DMS53 (cell line): Measurements from ENCODE around the gene TMA7B.
"Not testable (repeated sequence)": the region's sequence is repeated elsewhere in the genome, so short reads cannot be mapped to it uniquely, and the experiment has no call there.

Experiments used
- DNase-seq: peaks from one replicate; lab custom pipeline; 2025; lab: John Stamatoyannopoulos, UW

The TMA7B gene

DNA sequence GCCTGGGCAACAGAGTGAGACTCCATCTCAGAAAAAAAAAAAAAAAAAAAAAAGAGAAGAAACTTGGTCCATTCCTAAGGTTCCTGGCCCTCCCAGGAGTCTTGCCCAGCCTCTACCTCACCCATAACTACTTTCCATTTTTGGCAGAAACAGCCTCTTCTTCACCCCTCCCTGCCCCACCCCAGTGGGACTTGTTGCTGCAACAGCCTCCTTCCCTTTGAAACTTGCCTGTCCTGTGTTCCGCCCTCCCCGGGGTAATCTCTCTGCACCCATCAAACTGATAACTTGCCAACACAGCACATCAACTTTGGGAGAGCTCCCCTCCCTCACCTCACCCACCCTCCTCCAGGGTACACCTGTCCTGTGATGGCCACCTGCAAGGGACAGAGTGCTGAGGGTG lies 24.5 kb downstream of the TMA7B start:
- no peak for DNase-seq

DNA sequence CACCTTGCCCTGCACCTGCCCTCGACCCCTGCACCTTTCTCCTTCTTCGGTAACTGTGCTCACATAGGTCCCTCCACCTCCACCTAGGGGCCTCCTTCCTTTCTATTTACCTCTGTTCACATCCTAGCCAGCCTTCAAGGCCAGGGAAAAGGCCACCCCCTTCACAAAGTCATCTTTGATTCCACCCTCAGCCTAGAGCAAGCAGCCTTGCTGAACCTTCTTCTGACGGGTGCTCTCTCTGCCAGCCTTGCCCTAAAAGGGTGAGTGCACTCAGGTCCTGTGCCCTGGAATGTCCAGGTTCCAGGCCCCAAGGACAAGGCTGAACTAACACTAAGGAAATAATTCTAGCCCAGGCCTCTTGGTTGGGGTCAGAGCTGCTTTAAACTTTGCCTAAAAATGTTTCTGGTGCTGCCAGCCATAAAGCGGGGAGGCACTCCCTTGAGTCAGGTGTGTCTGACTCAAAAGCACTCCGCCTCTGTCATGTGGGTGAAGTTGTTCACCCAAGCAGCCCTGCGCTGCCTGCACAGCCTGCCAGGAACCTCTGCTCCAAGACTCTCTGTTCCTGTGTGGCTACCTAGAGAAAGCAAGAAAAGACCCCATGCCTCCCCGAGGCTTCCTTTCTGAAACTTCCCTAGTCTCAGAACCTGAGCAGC lies 25.3 kb downstream of the TMA7B start:
- DNase-seq: no peak

DNA sequence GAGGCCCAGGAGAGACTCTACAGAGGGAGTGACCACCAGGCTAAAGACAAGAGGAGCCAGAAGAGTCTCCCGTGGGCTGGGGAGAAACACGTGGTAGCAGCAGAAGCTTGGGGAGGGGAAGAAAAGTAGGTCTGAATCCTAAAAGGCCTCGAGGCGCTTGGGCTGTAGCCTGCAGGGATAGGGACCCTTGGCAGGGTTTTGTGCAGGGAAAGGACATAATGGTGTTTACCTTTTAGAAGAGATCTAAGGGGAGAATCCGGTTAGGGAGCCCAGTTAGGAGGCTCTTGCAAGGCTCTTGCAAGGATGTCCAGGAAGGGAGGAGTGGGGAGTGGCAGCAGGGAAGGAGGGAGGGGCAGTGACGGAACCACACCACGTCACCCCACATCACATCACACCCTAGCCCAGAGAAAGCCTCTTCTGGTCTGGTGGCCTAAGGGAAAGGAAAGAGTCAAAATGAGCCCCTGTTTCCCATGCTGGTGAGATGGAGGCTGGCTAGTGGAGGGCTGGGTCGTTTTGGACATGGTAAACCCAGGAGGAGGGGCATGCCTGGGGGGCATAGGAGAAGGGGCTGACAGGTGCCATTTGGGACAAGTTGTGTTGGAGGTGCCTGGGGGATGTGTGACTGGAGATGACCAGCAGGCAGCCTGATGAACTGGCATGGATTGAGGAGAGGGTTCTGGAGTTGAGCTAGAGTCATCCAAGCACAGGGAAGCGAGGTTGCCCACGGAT lies 28.4 kb downstream of the TMA7B start:
- DNase-seq: no peak

DNA sequence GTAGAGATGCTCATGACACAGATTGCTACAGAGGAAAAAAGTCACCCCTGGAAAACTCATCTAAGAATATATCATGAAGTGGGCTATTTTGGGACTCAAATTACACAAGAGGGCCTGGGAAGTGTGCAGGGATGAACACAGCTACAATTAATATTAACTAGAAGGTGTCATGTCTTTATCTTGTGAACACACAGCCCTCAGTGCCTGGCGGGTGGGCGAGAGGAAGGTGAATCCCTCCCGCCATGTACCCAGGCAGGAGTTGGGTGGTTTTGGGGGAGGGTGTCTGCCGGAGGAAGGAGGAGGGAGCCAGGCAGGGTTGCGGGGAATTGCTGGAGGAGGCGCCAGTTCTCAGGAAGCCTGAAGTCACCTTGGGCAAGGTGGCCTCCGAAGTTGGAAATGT lies 29.4 kb downstream of the TMA7B start:
- no peak for DNase-seq

DNA sequence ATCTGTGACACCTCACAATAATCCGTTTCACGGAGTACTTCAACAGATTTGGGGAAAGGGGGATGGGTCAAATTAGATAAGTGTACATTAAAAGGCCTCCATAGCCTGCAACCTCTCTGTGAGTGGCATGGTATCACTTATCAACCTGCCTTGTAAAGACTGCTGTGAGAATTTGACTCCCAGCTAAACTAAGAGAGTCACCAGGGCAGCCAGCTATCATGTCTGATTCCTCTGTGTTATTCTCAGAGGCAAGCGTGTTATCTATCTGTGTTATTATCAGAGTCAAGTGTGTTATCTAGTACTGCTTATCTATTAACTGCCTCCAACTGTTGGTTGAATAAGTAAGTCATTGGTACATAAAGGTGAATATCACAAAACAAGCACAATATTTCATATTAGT lies 30.5 kb downstream of the TMA7B start:
- peak; percentile 52 for DNase-seq

DNA sequence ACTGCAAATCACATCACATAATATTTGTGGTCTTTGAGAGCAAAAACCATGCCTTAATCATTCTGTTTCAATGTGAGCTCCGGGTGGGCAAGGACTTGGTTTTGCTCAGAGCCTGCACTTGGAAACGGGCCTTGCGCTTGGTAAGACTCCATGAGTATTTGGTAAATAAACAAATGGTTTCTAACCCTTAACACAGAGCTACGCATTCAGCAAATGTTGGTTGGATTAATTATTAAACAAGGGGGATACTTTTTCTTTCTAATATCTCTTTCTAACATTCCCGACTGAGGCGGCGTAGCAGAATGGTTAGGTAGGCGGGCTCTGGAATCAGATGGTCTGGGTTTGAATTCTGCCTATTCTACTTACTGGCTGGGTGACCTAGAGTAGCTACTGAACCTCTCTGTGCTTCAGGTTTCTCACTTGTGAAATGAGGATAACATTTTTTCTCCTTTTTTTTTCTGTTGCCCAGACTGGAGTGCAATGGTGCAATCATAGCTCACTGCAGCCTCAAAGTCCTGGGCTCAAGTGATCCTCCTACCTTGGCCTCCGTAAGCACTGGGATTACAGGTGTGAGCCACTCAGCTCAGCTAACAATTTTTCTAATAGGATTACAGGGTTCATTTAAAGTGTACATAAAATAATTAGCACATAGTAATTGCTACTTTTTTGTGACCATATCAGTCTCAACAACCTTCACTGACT lies 31.1 kb downstream of the TMA7B start:
- peak; percentile 92 for DNase-seq

DNA sequence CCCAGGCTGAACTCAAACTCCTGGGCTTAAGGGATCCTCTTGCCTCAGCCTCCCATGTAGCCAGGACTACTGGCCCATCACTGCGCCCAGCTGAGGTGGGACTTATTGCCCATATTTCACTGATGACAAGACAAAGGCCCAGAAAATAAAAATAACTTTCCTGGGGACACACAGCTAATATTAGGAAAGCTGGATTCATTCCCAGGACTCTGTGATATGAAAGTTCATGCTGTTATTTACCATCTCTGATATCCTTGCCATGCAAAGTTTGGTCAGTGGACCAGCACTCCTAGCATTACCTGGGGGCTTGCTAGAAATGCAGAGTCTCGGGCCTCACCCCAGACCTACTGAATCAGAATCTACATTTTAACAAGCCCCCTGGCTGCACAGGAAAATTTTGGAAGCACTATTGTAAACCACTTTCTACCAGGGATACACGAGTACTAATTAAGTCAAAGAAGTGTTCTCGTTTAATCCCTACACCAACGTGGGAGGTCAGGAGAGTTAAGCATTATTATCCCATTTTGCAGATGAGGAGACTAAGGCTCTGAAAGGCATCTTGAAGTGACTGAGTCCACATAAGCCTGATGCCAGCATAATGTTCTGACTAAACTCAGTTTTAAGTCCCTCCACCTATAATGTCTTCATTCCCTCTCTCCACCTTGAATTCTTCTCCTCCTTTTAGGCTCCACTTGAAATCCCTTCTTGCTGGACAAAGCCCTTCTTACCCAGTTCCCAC lies 32.1 kb downstream of the TMA7B start:
- DNase-seq: no peak

DNA sequence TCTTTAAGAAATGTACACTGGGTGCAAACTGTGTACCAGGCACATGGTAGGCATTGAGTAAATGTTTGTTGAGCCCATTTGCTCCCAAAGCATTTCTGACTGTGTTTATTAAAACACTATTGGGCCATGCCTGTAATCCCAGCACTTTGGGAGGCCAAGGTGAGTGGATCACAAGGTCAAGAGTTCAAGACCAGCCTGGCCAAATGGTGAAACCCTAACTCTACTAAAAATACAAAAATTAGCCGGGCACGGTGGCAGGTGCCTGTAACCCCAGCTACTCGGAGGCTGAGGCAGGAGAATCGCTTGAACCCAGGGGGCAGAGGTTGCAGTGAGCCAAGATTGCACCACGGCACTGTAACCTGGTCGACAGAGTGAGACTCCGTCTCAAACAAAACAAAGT lies 32.7 kb downstream of the TMA7B start:
- not testable (repeated sequence) for DNase-seq

DNA sequence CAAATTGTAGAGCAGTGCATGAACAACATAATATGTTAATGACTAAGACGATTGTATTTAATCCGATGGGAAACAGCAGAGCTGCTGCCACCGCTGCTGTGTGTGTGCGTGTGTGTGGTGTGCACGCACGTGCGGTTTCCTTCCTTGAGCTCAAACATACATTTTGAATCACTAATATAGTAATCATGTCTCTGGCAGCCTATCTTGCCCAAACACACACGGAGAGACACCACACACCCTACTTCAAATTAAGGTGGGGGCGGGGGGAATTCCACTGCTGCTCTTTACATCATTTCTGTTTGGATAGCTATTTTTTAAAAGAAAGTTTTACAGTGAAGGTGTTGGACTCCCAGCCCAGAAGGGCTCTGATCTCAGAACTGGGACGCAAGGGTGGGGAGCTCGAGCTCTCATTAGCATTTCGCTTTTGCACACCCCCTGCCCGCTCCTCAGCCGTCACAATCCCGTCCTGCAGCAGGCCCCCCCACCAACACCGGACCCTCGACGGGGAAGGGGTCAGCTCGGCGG lies 33.9 kb downstream of the TMA7B start:
- DNase-seq: peak; percentile 53

DNA sequence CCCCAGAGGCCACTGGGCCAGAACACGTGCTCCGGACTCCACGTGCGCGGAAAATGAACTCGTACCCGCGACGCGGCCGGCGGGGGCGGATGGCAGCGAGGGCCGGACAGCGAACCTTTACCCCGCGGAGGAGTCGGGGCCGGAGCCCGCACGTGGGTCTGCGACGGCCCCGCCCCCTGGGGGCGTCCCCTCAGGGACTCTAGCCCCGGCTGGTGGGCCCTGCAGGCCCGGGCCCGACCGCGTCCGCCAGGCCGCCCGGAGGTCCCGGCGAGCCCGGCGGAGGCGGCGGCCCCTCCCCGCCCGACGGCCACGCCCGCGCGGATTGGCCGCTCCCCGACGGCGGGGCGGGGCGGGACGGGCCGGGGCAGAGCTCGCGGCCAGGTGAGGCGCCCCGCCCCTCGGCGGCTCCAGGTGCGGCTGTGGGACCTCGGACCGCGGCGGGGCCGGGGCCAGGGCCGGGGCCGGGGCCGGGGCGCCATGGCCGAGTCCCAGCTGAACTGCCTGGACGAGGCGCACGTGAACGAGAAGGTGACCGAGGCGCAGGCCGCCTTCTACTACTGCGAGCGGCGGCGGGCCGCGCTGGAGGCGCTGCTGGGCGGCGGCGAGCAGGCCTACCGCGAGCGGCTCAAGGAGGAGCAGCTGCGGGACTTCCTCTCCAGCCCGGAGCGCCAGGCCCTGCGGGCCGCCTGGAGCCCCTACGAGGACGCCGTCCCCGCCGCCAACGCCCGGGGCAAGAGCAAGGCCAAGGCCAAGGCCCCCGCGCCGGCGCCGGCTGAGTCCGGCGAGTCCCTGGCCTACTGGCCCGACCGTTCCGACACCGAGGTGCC lies 34.6 kb downstream of the TMA7B start, which contains the start of gene FAM83F:
Gene FAM83F, plus strand, starts transcription at position 389 of the 827 bp plus-strand sequence. Its CDS starts 89 bp downstream, at position 478.
- DNase-seq: peak; percentile 92

DNA sequence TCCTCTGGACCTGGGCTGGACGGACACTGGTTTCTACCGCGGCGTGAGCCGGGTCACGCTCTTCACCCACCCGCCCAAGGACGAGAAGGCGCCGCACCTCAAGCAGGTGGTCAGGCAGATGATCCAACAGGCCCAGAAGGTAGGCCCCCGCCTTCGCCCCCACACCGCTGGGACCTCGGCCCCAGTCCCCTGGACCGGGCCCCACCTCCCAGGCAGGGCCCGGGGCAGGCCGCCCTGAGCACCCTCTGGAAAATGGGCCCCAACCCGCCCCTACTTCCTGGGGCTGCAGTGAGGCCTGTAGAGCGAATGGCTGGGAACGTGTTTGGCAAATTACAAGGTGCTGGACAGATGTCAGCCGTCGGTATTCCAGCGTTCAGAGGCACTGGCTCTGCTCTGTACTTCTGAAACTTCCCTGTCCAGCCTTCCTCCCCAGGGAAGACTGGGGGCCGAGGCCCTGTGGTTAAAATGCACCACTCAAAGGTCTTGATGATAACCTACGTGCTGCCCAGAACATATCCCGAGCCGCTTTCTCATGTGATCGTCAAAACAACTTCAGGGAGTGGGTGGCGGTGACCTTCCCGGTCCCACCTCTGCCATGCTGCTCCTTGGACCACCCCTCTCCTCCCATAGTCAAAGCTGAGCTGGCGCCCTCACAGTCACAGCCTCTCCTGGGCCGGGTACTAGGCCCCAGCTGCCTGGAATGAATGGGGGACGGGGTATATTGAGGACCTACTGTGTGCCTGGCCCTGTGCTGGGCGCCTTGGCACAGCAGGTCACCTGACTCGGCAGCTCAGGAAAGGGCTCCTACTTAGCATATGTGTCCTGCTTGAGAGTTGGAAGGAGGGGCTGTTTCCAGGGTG lies 35.4 kb downstream of the TMA7B start:
- peak; percentile 62 for DNase-seq

DNA sequence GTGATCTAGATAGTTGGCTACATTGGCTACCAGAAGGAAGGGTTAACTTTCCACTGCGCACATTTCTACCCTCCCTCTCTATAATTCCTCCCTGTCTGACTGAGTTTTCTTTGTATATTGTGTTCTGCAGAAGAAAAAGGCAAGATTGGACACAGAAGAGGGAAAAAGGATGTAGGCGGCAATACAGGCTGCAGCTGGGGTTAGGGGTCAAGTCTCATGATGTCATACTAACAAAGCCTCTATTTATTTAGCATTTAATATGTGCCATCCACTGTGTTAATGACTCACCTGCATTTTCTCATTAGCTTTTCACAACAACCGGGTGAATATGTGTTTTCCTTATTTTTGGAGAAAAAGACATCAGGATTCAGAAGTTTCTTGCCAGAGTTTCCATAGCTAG lies 36.5 kb downstream of the TMA7B start:
- peak; percentile 70 for DNase-seq

DNA sequence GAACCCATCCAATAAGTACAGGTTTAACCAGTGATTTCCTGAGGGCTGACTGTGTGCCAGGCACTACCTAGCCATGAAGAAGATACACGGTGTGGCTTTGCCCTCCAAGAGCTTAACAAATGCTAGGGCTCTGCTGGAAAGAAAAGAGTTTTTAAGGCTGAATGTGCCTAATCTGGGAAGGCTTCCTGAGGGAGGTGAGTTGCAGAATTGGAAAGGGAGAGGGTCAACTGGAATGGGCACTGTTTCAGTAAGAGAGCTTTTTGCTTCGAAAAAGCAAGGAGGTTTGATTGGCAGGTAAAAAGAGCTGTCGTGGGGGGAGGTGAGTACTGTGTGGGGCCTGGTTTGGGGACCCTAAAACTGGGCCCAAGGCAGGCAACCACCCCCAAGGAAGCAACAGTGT lies 37.2 kb downstream of the TMA7B start:
- DNase-seq: no peak

DNA sequence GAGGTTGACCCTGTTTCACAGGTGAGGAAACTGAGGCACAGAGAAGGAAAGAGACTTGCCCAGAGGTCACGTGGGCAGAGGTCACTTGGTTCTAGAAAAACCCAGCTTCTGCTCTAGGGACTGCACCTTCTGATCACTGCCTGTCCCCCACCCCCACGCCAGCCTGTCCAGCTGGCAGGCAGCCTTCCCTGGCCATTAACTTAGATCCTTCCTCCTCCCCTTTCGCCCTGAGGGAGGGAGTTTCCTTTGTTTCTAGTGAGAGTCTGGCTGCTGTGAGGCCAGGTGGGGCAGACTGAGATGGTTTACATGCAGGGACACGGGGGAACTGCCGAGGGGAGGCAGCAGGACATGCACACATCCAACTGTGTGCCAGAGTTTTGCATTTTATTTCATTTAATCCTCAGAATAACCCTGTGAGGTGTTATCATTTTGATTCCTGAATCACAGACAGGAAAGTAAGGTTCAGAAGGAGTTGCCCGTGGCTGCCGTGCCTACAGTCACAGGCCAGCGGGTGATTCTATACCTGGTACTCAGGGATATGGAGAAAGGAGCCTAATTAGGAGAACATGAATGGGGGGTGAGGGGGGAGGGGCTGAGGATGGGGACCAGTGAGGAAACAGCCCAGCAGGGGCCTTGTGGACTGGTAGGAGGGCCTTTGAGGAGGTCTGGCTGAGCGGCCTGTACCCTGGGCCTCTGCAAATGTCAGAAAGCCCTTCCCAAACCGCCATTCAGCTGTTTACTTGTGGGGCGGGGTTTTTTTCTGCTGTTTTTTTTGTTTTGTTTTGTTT lies 37.9 kb downstream of the TMA7B start:
- DNase-seq: peak; percentile 80

DNA sequence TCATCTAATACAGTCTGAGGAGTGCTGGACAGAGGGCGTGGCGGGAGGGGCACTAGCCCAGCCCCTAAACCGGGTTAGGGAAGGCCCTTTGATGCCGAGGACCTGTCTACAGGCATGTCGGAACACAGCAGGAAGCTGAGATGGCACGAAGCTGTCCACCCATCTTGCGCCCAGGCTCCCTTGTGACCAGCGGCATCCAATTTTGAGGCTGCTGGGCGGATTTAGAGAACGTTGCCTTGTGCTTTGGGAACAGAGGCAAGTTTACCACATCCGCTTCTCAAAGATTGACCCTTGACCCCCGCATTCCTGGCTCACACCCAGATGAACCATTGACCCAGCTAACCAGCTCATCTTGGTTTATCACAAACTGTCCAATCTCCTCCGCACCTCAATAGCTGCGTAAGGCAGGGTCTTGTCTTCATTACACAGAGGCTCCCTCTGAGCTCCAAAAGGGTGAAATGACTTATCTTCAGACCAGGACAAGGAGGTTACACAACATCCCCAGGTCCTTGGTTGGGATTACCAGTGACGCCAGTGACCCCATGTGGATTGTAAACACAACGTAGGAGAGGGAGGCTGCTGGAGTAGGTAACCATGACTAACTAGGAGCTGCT lies 39.1 kb downstream of the TMA7B start:
- DNase-seq: peak; percentile 49

DNA sequence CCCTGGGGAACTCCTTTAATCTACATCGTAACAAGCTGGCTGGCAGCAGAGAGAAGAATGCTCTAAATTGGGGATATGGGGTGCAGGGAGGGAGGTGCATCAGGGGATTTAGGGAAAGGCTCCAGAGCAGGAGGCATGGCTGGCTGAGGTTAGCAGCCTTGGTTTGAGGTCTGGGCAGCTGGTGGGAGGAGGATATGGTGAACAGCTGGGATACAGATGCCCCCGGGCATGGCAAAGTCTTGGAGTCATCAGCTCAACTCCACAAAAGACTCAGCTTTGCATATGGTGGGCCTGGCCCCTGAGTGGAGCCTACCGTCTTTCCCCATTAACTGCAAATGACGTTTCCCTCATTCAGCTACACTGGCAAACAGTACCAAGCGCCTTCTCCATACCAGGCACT lies 40.0 kb downstream of the TMA7B start:
- no peak for DNase-seq

DNA sequence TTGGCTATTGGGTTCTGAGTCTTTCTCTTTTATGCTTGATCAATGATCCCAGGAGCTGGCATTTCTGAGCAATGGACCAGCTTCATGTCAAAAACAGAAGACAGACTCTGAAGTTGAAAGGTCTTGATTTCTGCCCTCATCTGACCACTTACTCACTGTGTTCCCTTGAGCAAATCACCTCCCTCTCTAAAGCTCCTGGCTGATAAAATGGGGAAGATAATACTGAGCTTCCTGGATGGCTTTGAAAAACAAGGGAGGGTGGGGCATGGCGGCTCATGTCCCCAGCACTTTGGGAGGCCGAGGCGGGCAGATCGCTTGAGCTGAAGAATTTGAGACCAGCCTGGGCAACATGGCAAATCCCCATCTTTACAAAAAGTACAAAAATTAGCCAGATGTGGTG lies 40.9 kb downstream of the TMA7B start:
- DNase-seq: no peak

DNA sequence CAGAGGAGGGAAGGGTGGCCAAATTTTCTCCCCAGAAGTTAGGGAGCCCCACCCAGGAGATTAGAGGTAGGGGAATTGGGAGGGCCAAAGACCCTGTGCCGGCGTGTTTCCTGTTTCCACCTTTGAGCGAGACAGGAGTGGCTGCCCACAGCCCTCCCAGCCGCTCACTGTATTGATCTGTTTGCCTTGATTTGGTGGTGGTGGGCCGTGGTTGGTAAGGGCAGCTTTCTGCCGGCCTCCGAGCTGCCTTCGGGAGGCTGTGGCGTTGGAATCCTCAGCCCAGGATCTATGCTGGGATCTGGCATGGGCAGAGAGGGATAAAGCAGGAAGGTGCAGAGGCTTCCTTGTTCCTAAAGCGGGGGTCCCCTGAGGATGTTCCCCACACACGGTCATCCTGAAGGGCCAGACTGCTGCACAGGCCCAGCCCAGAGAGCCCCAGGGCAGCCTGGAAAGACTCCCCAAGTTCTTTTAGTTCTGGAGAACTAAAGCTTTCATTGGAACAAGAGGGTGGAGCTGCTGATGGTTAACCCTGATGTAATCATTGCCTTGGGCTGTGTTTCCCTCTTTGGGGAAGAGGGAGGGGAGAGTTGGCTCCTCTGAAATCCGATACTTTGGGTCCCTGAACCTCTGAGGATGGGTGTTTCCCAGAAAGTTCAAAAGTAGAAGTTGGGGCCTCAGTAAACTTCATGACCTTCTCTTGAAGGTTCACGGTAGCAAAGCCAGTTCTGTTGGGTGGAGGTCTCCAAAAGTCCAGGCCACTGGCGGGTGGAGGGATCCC lies 41.8 kb downstream of the TMA7B start:
- no peak for DNase-seq
